Panc1 (cell line): Measurements from ENCODE around the gene CRISPLD2. TPM values are rescaled to one million over a fixed set of nuclear protein-coding genes. Genes with fewer than 3 reads are reported as not detected.

ENCODE experiments used
- ATAC-seq: fragments of 200-7000 bp; cut with Tn5 transposase; 2 replicates; pipeline ENCODE4 v1.9.1; 2020; ENCODE audit warnings: mild to moderate bottlenecking, moderate library complexity
- BruUV-seq: library from RNA; stranded (reverse); fragments of 400-500 nt; replicated peaks from 2 replicates; lab custom pipeline; 2021; lab: Mats Ljungman, UMichigan
- CTCF ChIA-PET: fragments of 300-600 bp; sonication (Branson Sonifier 250); formaldehyde crosslinking; loops from one replicate; lab custom pipeline; 2022; ENCODE audit warnings: antibody characterized with exemption; lab: Charles Lee
- POLR2A ChIA-PET: fragments of 300-600 bp; sonication (Branson Sonifier 250); formaldehyde crosslinking; loops from one replicate; lab custom pipeline; 2022; ENCODE audit warnings: antibody characterized with exemption; lab: Charles Lee
- DNase-seq: peaks from one replicate; pipeline ENCODE4 v3.0.0-alpha.2; 2010; ENCODE audit warnings: low read depth, low spot score
- H3K27ac ChIP-seq: 2 replicates; pipeline ENCODE4 v1.5.1; 2011; ENCODE audit warnings: mild to moderate bottlenecking, low read length, inconsistent platforms
- H3K27me3 ChIP-seq: fragments of 200-500 bp; sonication (Bioruptor generic); 2 replicates; pipeline ENCODE4 v1.6.0; 2014; ENCODE audit warnings: low read length, inconsistent platforms; ENCODE audit not compliant: control insufficient read depth, insufficient read depth
- H3K36me3 ChIP-seq: fragments of 200-500 bp; sonication (Bioruptor generic); 2 replicates; pipeline ENCODE4 v1.5.1; 2014; ENCODE audit warnings: inconsistent platforms, mild to moderate bottlenecking, low read length, moderate library complexity; ENCODE audit not compliant: control insufficient read depth, insufficient read depth
- H3K4me1 ChIP-seq: 2 replicates; pipeline ENCODE4 v1.5.1; 2011; ENCODE audit warnings: inconsistent platforms, mild to moderate bottlenecking, low read length, moderate library complexity; ENCODE audit not compliant: control insufficient read depth, insufficient read depth
- H3K4me3 ChIP-seq, 2 experiments: 2 replicates each; pipeline ENCODE4 v1.5.1; 2011 to 2012; ENCODE audit warnings: low read depth in 2 of 2, low read length in 2 of 2, mild to moderate bottlenecking in 2 of 2, inconsistent platforms in 1 of 2, moderate library complexity in 1 of 2
- H3K9me3 ChIP-seq: fragments of 200-500 bp; sonication (Bioruptor generic); 2 replicates; pipeline ENCODE4 v1.5.1; 2014; ENCODE audit warnings: low read depth, mild to moderate bottlenecking, inconsistent platforms, low read length, moderate library complexity; ENCODE audit not compliant: control insufficient read depth, insufficient read depth
- CTCF ChIP-seq: fragments of 450-650 bp; IDR thresholded peaks from 2 replicates; pipeline ENCODE4 v1.5.1; 2017; ENCODE audit warnings: mild to moderate bottlenecking
- POLR2AphosphoS5 ChIP-seq: IDR thresholded peaks from 2 replicates; pipeline ENCODE4 v1.6.1; 2012; ENCODE audit warnings: mild to moderate bottlenecking, low read depth, low read length, moderate library complexity
- REST ChIP-seq, 2 experiments: IDR thresholded peaks; 2 replicates each; pipeline ENCODE4 v1.6.1; 2011 to 2012; ENCODE audit warnings: low read depth in 2 of 2, control low read depth in 1 of 2, low read length in 1 of 2, mild to moderate bottlenecking in 1 of 2, moderate library complexity in 1 of 2; ENCODE audit not compliant: insufficient read depth in 1 of 2
- SIN3A ChIP-seq: IDR thresholded peaks from 2 replicates; pipeline ENCODE4 v1.6.1; 2012; ENCODE audit warnings: low read depth, mild to moderate bottlenecking, low read length, moderate library complexity, borderline replicate concordance; ENCODE audit not compliant: insufficient read depth
- TCF7L2 ChIP-seq: IDR thresholded peaks from 2 replicates; pipeline ENCODE4 v1.6.1; 2011; ENCODE audit warnings: mild to moderate bottlenecking, low read depth, low read length, inconsistent platforms
- in situ Hi-C: cut with HindIII; loops from 2 replicates; pipeline ENCODE4 v1.10.0; 2016; ENCODE audit warnings: low sequenced_read_pairs, low pct_unique_long_range_greater_than_20kb
- intact Hi-C: fragments of 100-400 bp; cut with micrococcal nuclease; formaldehyde crosslinking; loops from one replicate; pipeline ENCODE4 v1.10.0; 2022; ENCODE audit not compliant: unreplicated experiment
- total RNA-seq: library from RNA; stranded (reverse); gene quantifications from one replicate; pipeline ENCODE4 v1.2.1, GENCODE V29; 2021; ENCODE audit not compliant: unreplicated experiment

CRISPLD2 gene
- total RNA-seq, 1 experiment from 2014 or later: 12.9 TPM

GRCh38 chr16:84883301-84883700 lies 63.5 kb downstream of the CRISPLD2 start:
- Histone ChIP-seq H3K9me3 (no peaks in the 10 kb centered on the region), H3K36me3 (no peaks in the 10 kb centered on the region), H3K4me3 (no peak overlapping the region), H3K27ac (no peak overlapping the region), H3K4me1 (no peaks in the 10 kb centered on the region), H3K27me3 (no peaks in the 10 kb centered on the region)
- TF ChIP-seq SIN3A (no peak), CTCF (no peak), TCF7L2 (no peak), REST (IDR thresholded peaks at IDR 0.05; ENCODE audit: insufficient read depth in 1 of 2, low read depth in 2 of 2, low read length in 1 of 2) (no peak)
- intact Hi-C loops (no loop called here), in situ Hi-C loops (no loop called here)
- ATAC-seq: no peak
- no TSS peak for BruUV-seq
- POLR2A ChIA-PET: no interaction called here
- DNase-seq: no peak
- CTCF ChIA-PET: no interaction called here

- CTCF ChIA-PET: no interaction called here
- H3K36me3 ChIP-seq: no peaks in the 10 kb centered on the region
- POLR2A ChIA-PET: no interaction called here
Measured at GRCh38 chr16:84884246-84884595, 64.4 kb downstream of the CRISPLD2 start.

More at GRCh38 chr16:84884246-84884595, 64.4 kb downstream of the CRISPLD2 start:
- ATAC-seq (no peak), DNase-seq (no peak)
- Histone ChIP-seq H3K27ac (no peak overlapping the region), H3K27me3 (no peaks in the 10 kb centered on the region), H3K4me3 (no peak overlapping the region), H3K4me1 (no peaks in the 10 kb centered on the region), H3K9me3 (no peaks in the 10 kb centered on the region)
- TF ChIP-seq SIN3A (no peak), REST (IDR thresholded peaks at IDR 0.05; ENCODE audit: insufficient read depth in 1 of 2, low read depth in 2 of 2, low read length in 1 of 2) (no peak), CTCF (no peak), TCF7L2 (no peak), POLR2AphosphoS5 (no peak)
- no TSS peak for BruUV-seq
- in situ Hi-C loops: no loop called here
- intact Hi-C loops: no loop called here
